ENCODE results near the gene EEFSEC. TPM values are rescaled to one million over a fixed set of nuclear protein-coding genes. Genes with fewer than 3 reads are reported as not detected.

The EEFSEC gene
- total and polyA plus RNA-seq, 2 of the 8 experiments (the other 6 are each of a cell fraction or from before 2014, with no cell fraction given), result 13.1 to 19.8 TPM

DNA sequence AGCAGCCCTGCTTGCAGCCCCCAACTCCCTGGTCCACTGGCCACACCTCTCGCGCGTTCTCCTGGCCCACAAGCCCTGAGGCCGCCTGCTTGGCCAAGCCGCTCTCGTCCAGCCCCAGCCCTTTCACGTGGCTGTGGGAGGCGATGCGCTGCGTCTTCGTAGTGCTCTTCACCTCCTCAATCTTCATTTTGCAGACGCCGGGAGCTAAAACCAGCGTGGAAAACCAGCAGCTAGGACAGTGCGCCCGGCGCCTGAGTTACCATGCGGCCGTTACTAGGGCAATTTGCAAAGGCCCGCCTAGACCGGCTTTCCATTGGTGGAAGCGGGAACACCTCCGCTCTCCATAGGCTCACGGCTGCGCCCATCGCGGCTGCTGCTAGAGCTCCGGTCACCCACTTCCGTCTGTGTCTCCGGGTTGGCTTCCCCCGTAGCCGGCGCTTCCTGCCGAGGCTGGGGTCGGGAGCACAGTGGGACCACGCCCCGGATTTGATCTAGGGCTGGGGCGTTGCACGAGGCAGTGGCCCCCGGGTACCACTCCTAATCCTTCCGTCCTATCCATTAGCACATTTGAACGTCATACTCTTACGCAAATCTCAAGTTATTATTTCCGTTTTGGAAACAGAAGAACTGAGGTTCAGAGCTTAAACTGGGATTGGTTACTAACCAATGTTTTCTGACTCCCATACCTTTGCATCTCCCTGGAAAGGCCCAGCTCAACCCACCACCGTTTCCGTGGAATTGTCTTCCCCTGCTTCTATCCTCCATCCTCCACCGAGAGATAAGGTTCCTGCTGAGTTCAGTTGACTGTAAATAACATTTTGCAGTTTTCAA is 29.5 kb upstream of the EEFSEC start, which contains the start of gene RUVBL1 (continued):
- peak; percentile 86 for TF ChIP-seq SP2 (IDR thresholded peaks at IDR 0.05; ENCODE audit: low read length)
- TF ChIP-seq SUZ12 (IDR thresholded peaks at IDR 0.05; ENCODE audit: low read length), result no peak
- peak; percentile 40; the same call in 1 of the 2 replicates for TF ChIP-seq CHD1 (IDR thresholded peaks at IDR 0.05; ENCODE audit: low read depth, low read length)
